Stimulated activated CD8-positive, alpha-beta memory T cell treated with anti-CD3 and anti-CD28 coated beads, Interleukin-15, amount 100 ng/mL, for 24 hours (primary cell): ENCODE results near the gene KRT23.

ENCODE experiments used
- DNase-seq: peaks from one replicate; pipeline ENCODE4 v3.0.0-alpha.2; 2020; ENCODE audit warnings: low read depth

The KRT23 gene

GRCh38 chr17:40937384-40937819, at the start of gene KRT23:
TSS of gene KRT23 (minus strand) at chr17:40937646. CDS start at chr17:40936603, 1,043 bp downstream.
- DNase-seq = no peak

- DNase-seq = no peak
Observed at GRCh38 chr17:40986920-40987319, 49.5 kb upstream of the KRT23 start.

GRCh38 chr17:40984226-40984625, 46.8 kb upstream of the KRT23 start, which contains the start of gene KRT40:
TSS of gene KRT40 (minus strand) at chr17:40984326. CDS start at chr17:40984273, 53 bp downstream.
- no peak for DNase-seq

- no peak for DNase-seq
Observed at GRCh38 chr17:40981115-40981514, 43.7 kb upstream of the KRT23 start.

GRCh38 chr17:40980596-40980995, 43.1 kb upstream of the KRT23 start:
- no peak for DNase-seq

- DNase-seq = no peak
Observed at GRCh38 chr17:40980117-40980516, 42.7 kb upstream of the KRT23 start.

GRCh38 chr17:40978575-40979151, 41.2 kb upstream of the KRT23 start:
- no peak for DNase-seq

GRCh38 chr17:40975516-40975915, 38.1 kb upstream of the KRT23 start:
- no peak for DNase-seq

GRCh38 chr17:40974366-40974765, 36.9 kb upstream of the KRT23 start:
- DNase-seq = no peak

- no peak for DNase-seq
Observed at GRCh38 chr17:40967582-40967981, 30.1 kb upstream of the KRT23 start.

GRCh38 chr17:40966848-40967247, 29.4 kb upstream of the KRT23 start, which contains the start of gene KRT39:
TSS of gene KRT39 (minus strand) at chr17:40966948. CDS start at chr17:40966856, 92 bp downstream.
- DNase-seq = no peak

- DNase-seq = no peak
Observed at GRCh38 chr17:40963838-40964237, 26.4 kb upstream of the KRT23 start.

- DNase-seq = no peak
Observed at GRCh38 chr17:40962059-40962561, 24.7 kb upstream of the KRT23 start.

- no peak for DNase-seq
Observed at GRCh38 chr17:40961591-40961990, 24.1 kb upstream of the KRT23 start.

GRCh38 chr17:40960144-40960543, 22.7 kb upstream of the KRT23 start:
- DNase-seq = no peak

- no peak for DNase-seq
Observed at GRCh38 chr17:40958086-40958953, 20.9 kb upstream of the KRT23 start.

- no peak for DNase-seq
Observed at GRCh38 chr17:40956401-40957254, 19.2 kb upstream of the KRT23 start.

GRCh38 chr17:40953881-40954280, 16.4 kb upstream of the KRT23 start:
- DNase-seq = no peak

- DNase-seq = no peak
Observed at GRCh38 chr17:40952661-40953060, 15.2 kb upstream of the KRT23 start.

- no peak for DNase-seq
Observed at GRCh38 chr17:40952154-40952553, 14.7 kb upstream of the KRT23 start.

- no peak for DNase-seq
Observed at GRCh38 chr17:40951011-40951622, 13.7 kb upstream of the KRT23 start.

- no peak for DNase-seq
Observed at GRCh38 chr17:40950176-40950575, 12.7 kb upstream of the KRT23 start.
